ENCODE results near the gene CERS3. TPM values are rescaled to one million over a fixed set of nuclear protein-coding genes. Genes with fewer than 3 reads are reported as not detected.
"Not testable (repeated sequence)": the region's sequence is repeated elsewhere in the genome, so short reads cannot be mapped to it uniquely, and the experiment has no call there.

The CERS3 gene
- total and polyA plus RNA-seq, 2 experiments from 2014 or later: not detected

DNA sequence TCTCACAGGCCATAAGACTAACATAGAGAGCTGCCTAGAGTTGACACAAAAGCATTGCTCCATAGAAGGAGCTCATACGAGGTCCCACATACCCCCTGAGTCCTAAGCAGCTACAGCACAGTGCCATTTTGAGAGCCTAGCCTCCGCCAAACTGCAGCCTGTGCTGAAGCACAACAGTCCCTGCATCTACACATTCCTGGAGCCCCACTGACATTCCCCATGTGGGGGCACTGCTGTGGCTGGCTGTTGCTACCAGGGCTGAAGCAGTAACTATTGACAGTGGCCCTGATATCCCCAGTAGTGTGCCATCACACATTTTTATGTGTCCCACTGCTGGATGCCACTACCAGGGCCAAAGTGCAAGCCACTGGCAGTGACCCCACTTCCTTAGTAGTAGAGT lies 80.3 kb downstream of the CERS3 start:
- no peaks in the 10 kb centered on the region for H3K9me2 ChIP-seq (ENCODE audit: insufficient read depth)
- no peaks in the 10 kb centered on the region for H3K36me3 ChIP-seq (ENCODE audit: low read depth)
- DNase-seq: no peak
- H3K4me3 ChIP-seq: no peak overlapping the region
- TF ChIP-seq EZH2phosphoT487 (IDR thresholded peaks at IDR 0.05; ENCODE audit: insufficient read depth, low read depth): no peak
- TF ChIP-seq EZH2 (IDR thresholded peaks at IDR 0.05; ENCODE audit: insufficient read depth, poor library complexity, severe bottlenecking): no peak
- H3K4me2 ChIP-seq (ENCODE audit: unreplicated experiment): no peak overlapping the region
- no peaks in the 10 kb centered on the region for H3K9me3 ChIP-seq (ENCODE audit: low read depth)
- H3K27me3 ChIP-seq (replicated peaks; ENCODE audit: insufficient read depth): no peaks in the 10 kb centered on the region
- no peaks in the 10 kb centered on the region for H3K4me1 ChIP-seq (ENCODE audit: insufficient read depth)
- H2AFZ ChIP-seq: no peak overlapping the region
- H3K79me2 ChIP-seq (ENCODE audit: insufficient read depth): no peaks in the 10 kb centered on the region
- no peak overlapping the region for H3K9ac ChIP-seq
- no peaks in the 10 kb centered on the region for H4K20me1 ChIP-seq (ENCODE audit: insufficient read depth)
- in situ Hi-C loops (cut with MboI): no loop called here
- no peak overlapping the region for H3K27ac ChIP-seq
- 7 to 18% methylated on average over 2 of the region's 2 CpGs for WGBS, 2 experiments (ENCODE audit: low coverage in 1 of 2, low lambda C conversion rate in 2 of 2, missing lambda C conversion rate in 2 of 2)
- H3F3A ChIP-seq (ENCODE audit: insufficient read depth): no peaks in the 10 kb centered on the region

DNA sequence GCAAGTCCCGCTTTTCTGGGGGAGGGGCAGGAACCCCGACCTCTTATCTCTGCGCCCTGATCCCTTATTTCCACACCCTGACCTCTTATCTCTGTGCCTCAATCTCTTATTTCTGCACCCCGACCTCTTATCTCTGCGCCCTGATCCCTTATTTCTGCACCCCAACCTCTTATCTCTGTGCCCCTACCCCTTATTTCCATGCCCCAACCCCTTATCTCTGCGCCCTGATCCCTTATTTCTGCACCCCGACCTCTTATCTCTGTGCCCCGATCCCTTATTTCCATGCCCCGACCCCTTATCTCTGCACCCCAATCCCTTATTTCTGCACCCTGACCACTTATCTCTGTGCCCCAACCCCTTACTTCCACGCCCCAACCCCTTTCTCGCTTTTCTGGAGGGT lies 87.7 kb downstream of the CERS3 start:
- not testable (repeated sequence) for H3K79me2 ChIP-seq (ENCODE audit: insufficient read depth)

DNA sequence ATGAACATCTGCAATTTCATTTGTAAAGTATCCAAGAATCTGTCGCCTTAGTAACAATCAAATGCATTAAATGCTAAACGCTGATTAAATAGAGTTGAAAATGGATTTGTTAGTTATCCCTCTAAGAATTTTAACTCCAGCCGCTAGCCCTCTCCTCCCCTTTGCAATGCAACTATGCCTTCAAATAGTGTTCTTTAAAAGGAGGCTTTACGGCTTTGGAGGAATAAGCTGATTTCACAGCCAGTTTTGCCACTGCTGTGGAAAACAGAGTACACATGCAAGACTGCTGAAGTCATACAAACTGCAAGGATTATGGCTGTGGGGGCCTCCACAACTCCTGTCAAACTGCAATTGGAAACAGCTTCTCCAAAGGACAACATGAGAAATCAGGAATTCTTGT lies 89.2 kb downstream of the CERS3 start:
- WGBS, 2 experiments (ENCODE audit: low coverage in 1 of 2, low lambda C conversion rate in 2 of 2, missing lambda C conversion rate in 2 of 2): 5% methylated on average over 4 of the region's 4 CpGs
- Histone ChIP-seq H3K27ac (no peak overlapping the region), H3K79me2 (ENCODE audit: insufficient read depth) (no peaks in the 10 kb centered on the region), H3K4me2 (ENCODE audit: unreplicated experiment) (no peak overlapping the region), H3K4me3 (no peak overlapping the region), H3F3A (ENCODE audit: insufficient read depth) (no peaks in the 10 kb centered on the region), H3K9me3 (ENCODE audit: low read depth) (no peaks in the 10 kb centered on the region), H3K27me3 (replicated peaks; ENCODE audit: insufficient read depth) (no peaks in the 10 kb centered on the region), H3K36me3 (ENCODE audit: low read depth) (no peaks in the 10 kb centered on the region), H2AFZ (no peak overlapping the region), H4K20me1 (ENCODE audit: insufficient read depth) (no peaks in the 10 kb centered on the region), H3K4me1 (ENCODE audit: insufficient read depth) (no peaks in the 10 kb centered on the region), H3K9me2 (ENCODE audit: insufficient read depth) (no peaks in the 10 kb centered on the region), H3K9ac (no peak overlapping the region)
- TF ChIP-seq EZH2phosphoT487 (IDR thresholded peaks at IDR 0.05; ENCODE audit: insufficient read depth, low read depth) (no peak), EZH2 (IDR thresholded peaks at IDR 0.05; ENCODE audit: insufficient read depth, poor library complexity, severe bottlenecking) (no peak)
- in situ Hi-C loops (cut with MboI): no loop called here
- DNase-seq: no peak

More for the DNA sequence above, 87.7 kb downstream of the CERS3 start:
- 52 to 58% methylated on average over 6 to 11 of the region's 11 CpGs for WGBS, 2 experiments (ENCODE audit: low coverage in 1 of 2, low lambda C conversion rate in 2 of 2, missing lambda C conversion rate in 2 of 2)
- H3K36me3 ChIP-seq (ENCODE audit: low read depth); H3K27ac ChIP-seq; H3K27me3 ChIP-seq (replicated peaks; ENCODE audit: insufficient read depth); H4K20me1 ChIP-seq (ENCODE audit: insufficient read depth); H2AFZ ChIP-seq; H3K9ac ChIP-seq; H3K4me3 ChIP-seq; H3F3A ChIP-seq (ENCODE audit: insufficient read depth); H3K4me2 ChIP-seq (ENCODE audit: unreplicated experiment); in situ Hi-C loops (cut with MboI); DNase-seq; H3K9me3 ChIP-seq (ENCODE audit: low read depth); H3K9me2 ChIP-seq (ENCODE audit: insufficient read depth); H3K4me1 ChIP-seq (ENCODE audit: insufficient read depth): not testable (repeated sequence)

- H3K36me3 ChIP-seq (ENCODE audit: low read depth): no peaks in the 10 kb centered on the region
- no peak overlapping the region for H3K9ac ChIP-seq
- H3K79me2 ChIP-seq (ENCODE audit: insufficient read depth): no peaks in the 10 kb centered on the region
- in situ Hi-C loops (cut with MboI): no loop called here
- H3K4me3 ChIP-seq: no peak overlapping the region
- no peak overlapping the region for H2AFZ ChIP-seq
- H3K27me3 ChIP-seq (replicated peaks; ENCODE audit: insufficient read depth): no peaks in the 10 kb centered on the region
- no peaks in the 10 kb centered on the region for H3K4me1 ChIP-seq (ENCODE audit: insufficient read depth)
- H3K9me2 ChIP-seq (ENCODE audit: insufficient read depth): no peaks in the 10 kb centered on the region
- H3K4me2 ChIP-seq (ENCODE audit: unreplicated experiment): no peak overlapping the region
- no peaks in the 10 kb centered on the region for H3F3A ChIP-seq (ENCODE audit: insufficient read depth)
- peak; percentile 0 for DNase-seq
- TF ChIP-seq EZH2phosphoT487 (IDR thresholded peaks at IDR 0.05; ENCODE audit: insufficient read depth, low read depth) (no peak), EZH2 (IDR thresholded peaks at IDR 0.05; ENCODE audit: insufficient read depth, poor library complexity, severe bottlenecking) (no peak)
- H3K27ac ChIP-seq: no peak overlapping the region
- 0 to 5% methylated on average over 2 of the region's 2 CpGs for WGBS, 2 experiments (ENCODE audit: low coverage in 1 of 2, low lambda C conversion rate in 2 of 2, missing lambda C conversion rate in 2 of 2)
- no peaks in the 10 kb centered on the region for H3K9me3 ChIP-seq (ENCODE audit: low read depth)
- no peaks in the 10 kb centered on the region for H4K20me1 ChIP-seq (ENCODE audit: insufficient read depth)
These were observed 90.2 kb downstream of the CERS3 start for GRCh38 chr15:100438570-100438969.

DNA sequence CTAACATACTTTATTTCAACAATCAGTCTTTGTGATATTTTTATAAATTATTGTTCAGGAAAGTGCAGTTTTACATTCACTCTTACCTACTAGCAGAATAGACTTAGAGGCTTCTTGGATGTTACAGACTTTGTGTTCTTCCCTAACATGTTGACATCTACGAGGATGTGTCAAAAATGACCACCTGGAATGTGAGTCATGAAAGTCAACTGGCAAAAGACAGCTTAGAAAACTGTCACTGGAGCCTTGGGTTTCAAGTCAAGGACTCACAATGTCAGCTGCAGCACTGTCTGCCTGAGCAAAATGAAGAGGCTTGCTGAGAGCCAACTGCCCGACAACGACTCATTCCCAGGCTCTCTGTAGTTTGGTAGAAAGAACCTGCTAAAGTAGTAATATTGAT lies 91.5 kb downstream of the CERS3 start:
- 17 to 32% methylated on average over 3 of the region's 3 CpGs for WGBS, 2 experiments (ENCODE audit: low coverage in 1 of 2, low lambda C conversion rate in 2 of 2, missing lambda C conversion rate in 2 of 2)
- H3K27me3 ChIP-seq (replicated peaks; ENCODE audit: insufficient read depth): no peaks in the 10 kb centered on the region
- H3K79me2 ChIP-seq (ENCODE audit: insufficient read depth): no peaks in the 10 kb centered on the region
- H3K9me2 ChIP-seq (ENCODE audit: insufficient read depth): no peaks in the 10 kb centered on the region
- H3K36me3 ChIP-seq (ENCODE audit: low read depth): no peaks in the 10 kb centered on the region
- H3F3A ChIP-seq (ENCODE audit: insufficient read depth): no peaks in the 10 kb centered on the region
- no peaks in the 10 kb centered on the region for H4K20me1 ChIP-seq (ENCODE audit: insufficient read depth)
- no peaks in the 10 kb centered on the region for H3K4me1 ChIP-seq (ENCODE audit: insufficient read depth)
- H3K9me3 ChIP-seq (ENCODE audit: low read depth): no peaks in the 10 kb centered on the region
- in situ Hi-C loops (cut with MboI): no loop called here
- DNase-seq: no peak
- no peak overlapping the region for H2AFZ ChIP-seq
- H3K27ac ChIP-seq: no peak overlapping the region
- H3K4me2 ChIP-seq (ENCODE audit: unreplicated experiment): no peak overlapping the region
- no peak overlapping the region for H3K9ac ChIP-seq
- H3K4me3 ChIP-seq: no peak overlapping the region
- TF ChIP-seq EZH2phosphoT487 (IDR thresholded peaks at IDR 0.05; ENCODE audit: insufficient read depth, low read depth) (no peak), EZH2 (IDR thresholded peaks at IDR 0.05; ENCODE audit: insufficient read depth, poor library complexity, severe bottlenecking) (no peak)
